Measurements from ENCODE around the gene FILIP1.
"Not testable (repeated sequence)": the region's sequence is repeated elsewhere in the genome, so short reads cannot be mapped to it uniquely, and the experiment has no call there.

Gene FILIP1

GRCh38 chr6:75419416-75419815, 74.2 kb downstream of the FILIP1 start:
- no peak for DNase-seq

DNA sequence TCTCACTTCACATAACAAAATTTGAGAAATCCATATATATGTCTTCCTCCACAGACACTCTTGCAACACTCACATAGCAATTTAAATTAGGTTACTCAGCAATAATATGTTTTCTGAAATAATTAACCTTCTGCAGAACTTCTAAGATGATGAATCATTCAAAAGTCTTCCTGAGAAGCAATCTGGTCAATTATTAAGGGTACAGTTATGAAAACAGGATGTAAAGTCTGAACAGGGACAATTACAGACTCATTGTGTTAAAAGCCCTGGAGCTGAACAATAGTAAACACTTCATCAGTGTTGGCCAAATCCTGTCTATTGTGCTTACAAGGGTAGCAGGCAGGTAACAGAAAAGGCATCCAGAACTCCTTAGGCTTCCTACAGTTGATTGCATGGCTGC, 75.4 kb downstream of the FILIP1 start:
- DNase-seq: no peak

DNA sequence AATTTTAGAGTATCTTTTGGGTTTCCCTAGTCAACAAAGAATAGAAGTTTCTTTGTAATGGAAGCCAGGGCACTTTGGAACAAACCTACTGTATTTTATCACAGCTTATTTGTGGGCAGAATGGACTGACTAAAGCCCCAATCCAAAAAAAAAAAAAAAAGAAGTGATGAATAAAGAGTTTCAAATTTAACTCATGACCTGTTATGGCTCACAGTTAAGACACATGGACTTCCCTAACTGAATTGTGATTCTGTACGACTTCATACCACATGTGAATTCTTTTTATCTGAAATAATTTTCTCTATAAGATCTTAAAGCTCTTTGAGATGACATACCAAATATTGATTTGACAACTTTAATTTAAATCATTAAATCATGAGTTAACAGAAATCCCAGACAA, 77.2 kb downstream of the FILIP1 start:
- no peak for DNase-seq

GRCh38 chr6:75415804-75416203, 77.8 kb downstream of the FILIP1 start:
- DNase-seq: no peak

DNA sequence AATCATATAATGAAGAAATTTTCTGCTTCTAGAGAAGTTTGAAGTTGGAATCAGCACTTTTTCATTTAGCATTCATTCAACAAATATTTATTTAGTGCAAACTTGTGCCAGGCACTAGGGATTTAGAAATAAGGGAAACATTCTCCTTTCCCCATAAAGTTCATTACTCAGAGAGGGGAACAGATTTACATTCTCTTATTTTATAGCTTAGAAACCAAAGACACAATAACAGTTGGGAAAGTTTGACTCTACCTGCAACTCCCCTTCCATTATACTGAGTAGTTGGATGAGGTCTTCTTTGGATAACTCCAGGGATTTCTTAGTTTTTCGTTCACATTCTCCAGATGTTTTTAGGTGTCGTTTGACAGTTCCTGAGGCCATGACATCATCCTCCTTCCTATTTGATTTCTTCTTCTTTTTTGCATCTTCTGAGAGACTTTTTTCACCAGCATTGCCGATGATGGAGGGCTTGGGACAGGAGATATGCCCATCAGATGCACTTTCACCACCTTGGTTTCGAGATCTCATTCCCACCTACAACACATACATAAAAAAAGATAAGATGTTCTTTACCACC, 79.1 kb downstream of the FILIP1 start:
- no peak for DNase-seq

DNA sequence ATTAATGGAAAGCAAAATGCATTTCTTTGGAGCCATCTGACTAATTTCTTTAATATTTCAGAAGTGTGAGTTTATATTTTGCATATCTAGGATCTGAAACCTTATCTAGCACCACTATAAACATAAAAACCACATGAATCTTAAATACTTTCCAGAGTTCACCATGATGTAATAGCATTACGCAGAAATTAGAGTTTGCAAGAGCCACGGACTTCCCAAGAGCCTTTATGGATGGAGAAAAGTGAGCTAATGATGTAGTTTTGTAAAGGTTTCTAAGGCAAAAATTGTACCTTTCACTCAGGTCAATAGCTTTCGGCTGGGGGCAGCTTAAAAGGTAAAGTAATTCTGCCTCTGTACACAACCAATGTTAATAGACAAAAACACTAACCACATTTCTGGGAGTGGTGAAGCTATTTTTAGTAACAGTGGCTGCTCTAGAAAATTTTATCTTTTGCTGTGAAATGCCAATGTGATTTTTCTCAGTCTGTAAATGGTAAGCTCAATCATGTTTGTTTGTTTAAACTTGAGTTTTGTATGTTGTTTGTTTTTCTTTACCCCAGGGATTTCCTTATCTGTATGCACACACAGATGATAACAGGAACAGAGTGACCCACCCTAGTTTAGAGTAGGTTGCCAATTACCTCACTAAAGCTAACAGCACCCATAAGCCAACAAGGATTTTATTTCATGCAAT, 80.5 kb downstream of the FILIP1 start:
- DNase-seq: no peak

- not testable (repeated sequence) for DNase-seq
Observed at GRCh38 chr6:75410564-75410963, 83.0 kb downstream of the FILIP1 start.

DNA sequence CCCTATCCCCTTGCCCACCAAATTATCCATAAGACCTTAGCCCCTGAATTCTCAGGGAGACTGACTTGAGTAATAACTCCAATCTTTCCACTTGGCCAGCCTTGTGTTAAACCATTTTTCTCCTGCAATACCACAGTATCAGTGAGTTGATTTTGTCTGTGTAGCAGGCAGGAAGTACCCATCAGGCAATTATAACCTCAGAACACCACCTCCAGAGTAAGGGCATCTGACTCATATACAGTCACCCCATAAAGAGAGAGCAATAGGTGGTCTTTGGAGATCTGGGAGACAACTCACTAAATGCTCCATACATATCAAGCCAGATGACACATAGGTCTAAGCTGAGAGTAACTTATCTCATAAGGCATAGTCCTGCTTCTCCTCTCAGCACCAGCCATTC, 83.7 kb downstream of the FILIP1 start:
- no peak for DNase-seq

- DNase-seq: no peak
Observed at GRCh38 chr6:75409286-75409685, 84.3 kb downstream of the FILIP1 start.

- DNase-seq: no peak
Observed at GRCh38 chr6:75403563-75404080, 90.0 kb downstream of the FILIP1 start.

DNA sequence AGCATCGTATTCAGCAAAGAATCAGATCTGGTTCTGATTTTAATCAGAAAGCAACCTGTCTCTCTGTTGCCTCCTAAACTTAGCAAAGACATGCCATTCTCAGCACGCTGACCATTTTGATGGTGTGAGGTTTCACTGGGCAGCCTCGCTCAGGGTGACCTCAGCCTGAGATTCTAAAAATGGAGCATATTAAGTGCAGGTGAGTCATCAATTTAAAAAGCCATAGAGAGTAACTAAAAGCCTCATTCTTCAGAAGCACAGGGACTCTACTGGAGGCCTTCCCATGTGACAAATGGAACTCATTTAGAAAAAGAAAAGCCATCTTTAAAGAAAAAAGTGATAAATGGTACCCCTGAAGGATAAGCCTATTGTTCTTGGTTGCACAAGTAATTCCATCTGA, 91.3 kb downstream of the FILIP1 start:
- no peak for DNase-seq

- DNase-seq: no peak
Observed at GRCh38 chr6:75397656-75398465, 95.7 kb downstream of the FILIP1 start.

DNA sequence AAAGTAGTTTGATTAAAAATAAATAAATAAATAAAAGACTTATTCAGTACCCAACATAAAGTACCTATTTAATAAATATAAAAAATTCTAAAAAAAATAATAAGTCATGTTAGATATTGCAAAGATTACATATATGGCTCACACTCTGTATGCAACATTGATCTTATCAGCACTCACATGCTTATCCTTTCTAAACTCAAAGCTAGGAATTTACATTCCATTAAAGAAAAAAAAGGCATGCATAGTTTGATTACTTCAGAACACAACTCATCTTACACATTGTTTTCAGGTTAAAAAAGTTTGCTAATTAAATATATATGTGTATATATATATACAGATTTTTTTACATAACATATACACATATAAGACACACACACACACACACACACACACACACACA, 96.4 kb downstream of the FILIP1 start:
- no peak for DNase-seq

GRCh38 chr6:75396005-75396800, 97.4 kb downstream of the FILIP1 start:
- DNase-seq: no peak

GRCh38 chr6:75393806-75394205, 99.8 kb downstream of the FILIP1 start:
- DNase-seq: no peak

DNA sequence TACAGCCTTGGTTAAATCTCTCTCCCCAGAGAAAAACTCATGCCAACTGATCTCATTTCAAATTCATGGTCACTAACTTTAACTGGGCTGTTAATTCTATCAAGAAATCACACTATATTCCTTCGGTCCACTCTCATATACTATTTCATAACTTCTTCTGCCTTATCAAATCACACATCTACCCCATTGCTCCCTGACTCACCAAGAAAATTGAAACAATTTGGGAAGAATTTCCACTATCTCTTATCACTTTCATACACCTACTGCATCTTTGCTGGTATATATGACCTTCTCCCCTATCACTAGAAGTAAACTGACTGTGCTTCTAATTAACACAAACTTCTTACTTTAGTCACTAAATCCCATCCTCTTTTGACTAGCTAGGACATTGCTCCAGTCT, 102.3 kb downstream of the FILIP1 start:
- DNase-seq: no peak

DNA sequence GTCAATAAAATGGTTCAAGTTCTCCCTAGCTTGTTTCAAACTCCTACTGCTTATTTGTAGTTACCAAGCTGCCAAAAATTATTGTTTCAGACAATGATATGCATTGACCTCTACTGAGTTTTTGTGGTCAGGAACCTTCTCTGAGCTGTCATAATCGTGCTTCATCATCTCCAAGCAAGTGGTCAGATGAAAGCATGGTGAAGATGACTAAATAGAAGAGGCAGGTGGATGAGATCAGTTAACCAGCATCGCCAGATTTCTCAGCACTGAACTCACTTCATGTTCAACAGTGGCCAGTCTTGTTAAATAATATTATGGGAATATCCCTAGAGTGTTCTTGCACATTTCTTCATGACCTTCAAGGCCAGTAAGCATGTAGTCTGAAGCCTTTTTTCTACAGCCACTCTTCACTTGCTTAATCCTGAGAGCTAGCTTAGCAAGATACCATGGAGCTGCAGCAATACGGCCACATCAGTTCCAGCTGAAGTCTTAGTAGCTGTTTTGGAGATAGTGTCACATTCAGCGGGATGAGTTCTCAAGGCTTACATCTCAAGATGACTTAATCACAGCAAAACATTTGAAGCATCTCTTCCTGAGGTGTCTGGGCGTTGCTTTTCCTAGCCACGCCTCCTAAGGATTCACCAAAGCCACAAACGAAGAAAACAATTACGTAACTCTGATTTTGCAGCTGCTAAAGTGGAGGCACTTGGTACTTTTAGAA, 107.4 kb downstream of the FILIP1 start:
- DNase-seq: no peak

- DNase-seq: no peak
Observed at GRCh38 chr6:75384116-75384515, 109.5 kb downstream of the FILIP1 start.

DNA sequence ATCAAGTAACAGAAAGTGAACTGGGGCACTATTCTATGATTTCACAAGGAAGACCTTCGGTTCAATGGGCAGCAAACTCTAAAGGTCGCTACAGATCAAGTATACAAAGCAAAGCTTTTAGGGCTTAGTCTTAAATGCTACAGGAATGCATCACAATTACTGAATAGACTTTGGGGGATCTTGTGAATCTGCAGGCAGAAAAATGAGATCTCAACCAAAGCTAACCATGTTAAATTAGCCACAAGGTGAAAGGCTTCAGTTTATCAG, 111.0 kb downstream of the FILIP1 start:
- no peak for DNase-seq

DNA sequence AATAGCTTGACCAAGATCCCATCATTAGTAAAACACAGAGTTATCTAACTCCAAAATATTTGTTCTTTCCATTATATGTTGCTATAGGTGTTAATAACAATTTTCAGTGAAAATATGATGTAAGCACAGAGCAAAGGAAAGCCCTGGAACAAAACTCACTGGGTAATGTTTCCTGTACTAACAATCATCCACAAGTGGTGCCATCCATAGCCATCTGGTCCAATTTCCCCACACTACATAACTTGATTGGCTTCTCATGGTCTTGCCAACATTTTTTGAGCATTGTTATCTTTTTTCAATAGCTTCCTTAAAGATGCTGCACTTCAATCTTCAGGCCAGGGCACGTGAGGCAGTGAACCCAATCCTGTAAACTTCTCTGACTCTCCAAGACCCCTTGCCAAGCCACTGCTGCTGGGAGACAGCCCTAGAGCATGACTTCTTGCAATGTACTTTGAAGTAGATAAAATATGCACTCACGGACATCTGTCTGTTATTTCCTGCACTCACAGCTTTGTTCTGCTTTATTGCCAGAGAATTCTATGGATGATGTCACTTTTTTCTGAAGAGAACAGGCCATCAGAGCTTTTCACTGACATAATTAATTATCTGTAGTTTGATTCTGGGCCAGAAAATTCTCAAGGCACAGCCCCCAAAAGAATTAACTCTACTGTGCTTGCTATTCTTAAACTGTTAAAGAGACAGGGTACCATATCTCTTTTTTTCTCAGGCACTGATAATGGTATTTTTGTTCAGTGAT, 111.5 kb downstream of the FILIP1 start:
- DNase-seq: no peak

- no peak for DNase-seq
Observed at GRCh38 chr6:75379536-75379935, 114.1 kb downstream of the FILIP1 start.

- DNase-seq: no peak
Observed at GRCh38 chr6:75378101-75378500, 115.5 kb downstream of the FILIP1 start.

Measured in CD4-positive, alpha-beta T cell treated with Interleukin-6 for 4 hours (primary cell).